Activated CD8-positive, alpha-beta memory T cell treated with anti-CD3 and anti-CD28 coated beads, Interleukin-2, amount 50 U/mL, for 1 hour (primary cell): ENCODE data around the gene NCF2.

Experiments used
- DNase-seq: peaks from one replicate; pipeline ENCODE4 v3.0.0-alpha.2; 2020; ENCODE audit errors: extremely low read depth

The NCF2 gene

DNA sequence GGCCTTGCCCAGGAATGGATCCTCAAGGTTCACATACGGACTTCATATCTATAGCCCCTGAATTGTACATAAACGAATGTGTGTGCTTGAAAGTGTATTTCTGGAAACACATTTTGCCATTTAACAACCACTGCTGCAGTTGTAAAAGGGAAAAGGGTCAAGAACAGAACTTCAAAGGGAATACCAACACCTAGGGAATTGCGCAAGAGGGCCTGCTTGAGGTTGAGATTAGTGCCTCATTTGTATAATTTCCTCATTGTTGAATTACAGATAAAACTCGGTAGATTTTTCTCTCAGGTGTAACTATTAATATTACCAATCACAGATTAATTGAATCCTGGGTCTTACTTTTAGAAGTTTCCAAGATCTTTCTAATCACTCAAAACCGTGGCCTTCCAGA lies 6.1 kb downstream of the NCF2 start:
- no peak for DNase-seq

GRCh38 chr1:183583466-183583865 lies 6.8 kb downstream of the NCF2 start:
- DNase-seq, result no peak

GRCh38 chr1:183582021-183582713 lies 8.1 kb downstream of the NCF2 start:
- DNase-seq, result no peak

GRCh38 chr1:183580281-183580682 lies 10.0 kb downstream of the NCF2 start:
- DNase-seq, result no peak

DNA sequence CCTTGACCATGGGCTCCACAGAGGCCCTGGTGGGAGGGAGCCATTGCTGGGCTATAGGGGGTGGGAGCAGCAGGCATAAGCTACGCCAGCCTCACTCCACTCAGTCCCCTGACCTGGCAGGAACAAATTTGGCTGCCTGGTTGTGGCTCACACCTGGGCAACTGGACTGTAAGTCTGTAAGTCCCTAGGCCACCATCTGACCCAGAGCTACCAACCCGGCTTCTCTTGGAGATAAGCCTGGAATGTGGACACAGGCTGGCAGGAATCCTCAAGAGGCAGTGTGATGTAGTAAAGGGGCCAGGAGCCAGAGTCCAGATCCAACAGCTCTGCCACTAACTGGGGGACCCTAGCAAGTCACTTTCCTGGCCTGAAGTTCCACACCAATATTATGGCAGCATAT lies 11.4 kb downstream of the NCF2 start:
- DNase-seq, result no peak

DNA sequence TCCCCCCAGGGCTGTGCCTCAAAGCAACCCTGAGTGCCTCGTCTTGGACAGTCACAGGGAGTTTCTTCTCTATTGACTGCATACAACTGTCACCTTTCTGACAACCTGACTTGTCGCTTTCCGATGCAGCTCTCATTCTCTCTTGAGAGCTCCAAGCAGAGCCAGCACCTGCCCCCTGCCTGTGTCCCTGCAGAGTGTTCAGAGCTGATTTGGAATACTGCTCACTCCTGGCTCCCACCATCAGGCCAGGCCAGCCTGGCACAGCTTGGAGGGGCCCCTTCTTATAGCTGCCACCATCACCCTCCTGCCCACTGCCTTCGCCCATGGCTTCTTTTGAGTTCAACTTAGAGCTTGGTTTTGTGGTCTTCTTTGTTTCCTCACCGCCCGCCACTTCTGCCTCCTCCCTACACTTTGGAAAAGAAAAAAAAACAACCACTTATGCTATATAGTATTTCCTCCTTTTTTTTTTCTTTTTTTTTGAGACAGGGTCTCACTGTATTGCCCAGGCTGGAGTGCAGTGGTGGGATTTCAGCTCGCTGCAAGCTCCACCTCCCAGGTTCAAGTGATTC lies 12.3 kb downstream of the NCF2 start:
- DNase-seq, result no peak

DNA sequence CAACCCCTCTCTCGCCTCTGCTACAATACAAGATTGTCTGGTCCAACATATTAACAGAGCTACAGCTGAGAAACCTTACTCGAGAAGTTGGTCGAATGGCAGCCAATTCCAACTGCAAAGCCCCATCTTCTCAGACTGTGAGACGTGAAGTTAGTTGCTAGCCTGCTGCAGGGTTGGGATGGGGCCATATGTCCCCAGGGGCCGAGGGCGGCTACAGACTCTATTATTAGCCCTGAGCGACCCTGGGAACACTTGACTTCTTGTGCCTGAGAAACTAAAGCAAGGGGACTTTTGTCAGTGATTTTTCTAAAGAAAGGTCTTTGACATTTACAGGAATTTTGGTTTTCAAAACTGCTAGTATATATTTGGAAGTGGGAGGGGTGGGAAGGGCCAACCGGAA lies 13.7 kb downstream of the NCF2 start:
- no peak for DNase-seq

GRCh38 chr1:183575606-183576005 lies 14.7 kb downstream of the NCF2 start:
- no peak for DNase-seq

DNA sequence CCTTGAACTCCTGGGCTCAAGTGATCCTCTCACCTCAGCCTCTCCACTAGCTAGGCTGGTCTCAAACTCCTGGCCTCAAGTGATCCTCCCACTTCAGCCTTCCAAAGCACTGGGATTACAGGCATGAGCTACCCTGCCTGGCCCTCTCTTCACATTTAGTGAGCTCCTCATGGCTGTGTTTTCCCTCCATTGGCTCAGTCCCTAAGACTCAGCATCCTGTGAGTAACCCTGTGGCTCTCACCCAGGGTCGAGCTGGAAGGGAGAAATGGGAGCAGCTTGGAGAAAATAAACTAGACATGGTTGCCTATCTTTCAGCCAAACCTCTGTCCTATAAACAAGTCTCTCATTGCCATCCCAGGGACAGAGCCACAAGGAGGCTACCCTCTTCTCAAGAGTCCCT lies 17.5 kb downstream of the NCF2 start:
- no peak for DNase-seq

DNA sequence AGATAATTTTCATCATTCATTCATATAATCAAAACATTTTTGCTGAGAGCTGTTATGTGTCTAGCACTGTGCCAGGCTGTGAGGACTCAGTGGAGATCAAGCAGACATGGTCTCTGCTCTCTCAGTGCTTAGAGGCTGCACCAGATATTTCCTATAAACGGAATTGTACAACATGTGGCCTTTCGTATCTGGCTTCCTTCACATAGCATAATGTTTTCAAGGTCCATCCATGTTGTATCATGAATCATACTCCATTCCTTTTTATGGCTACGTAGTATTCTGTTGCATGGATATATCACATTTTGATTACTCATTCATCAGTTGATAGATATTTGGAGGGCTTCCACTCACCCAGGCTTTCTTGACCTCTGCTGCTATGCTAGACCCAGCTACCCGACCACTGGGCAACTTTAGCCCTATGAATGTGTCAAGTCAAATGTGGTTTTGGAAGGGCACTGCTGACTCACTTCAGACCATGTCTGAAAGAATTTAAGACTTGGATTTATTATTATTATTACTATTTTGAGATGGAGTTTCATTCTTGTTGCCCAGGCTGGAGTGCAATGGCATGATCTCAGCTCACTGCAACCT lies 18.5 kb downstream of the NCF2 start:
- DNase-seq, result no peak

DNA sequence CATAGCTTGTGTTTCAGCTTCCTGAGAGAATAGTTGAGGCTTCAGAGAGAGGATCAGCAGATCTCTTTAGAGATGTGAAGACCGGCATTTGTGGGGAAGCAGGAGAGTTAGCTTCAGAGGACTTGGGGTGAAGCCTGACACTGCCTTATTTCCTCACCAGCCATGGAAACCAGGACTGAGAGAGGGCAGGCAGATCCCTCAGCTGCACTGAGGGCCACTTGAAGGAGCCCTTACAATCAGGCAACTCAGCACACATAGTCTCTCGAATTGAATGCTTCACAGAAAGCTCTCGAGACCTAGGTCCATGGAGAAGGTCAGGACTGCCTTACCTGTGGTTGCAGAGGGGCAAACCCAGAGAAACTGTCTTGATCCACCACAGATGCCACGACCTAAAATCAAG lies 19.8 kb downstream of the NCF2 start:
- DNase-seq, result no peak

DNA sequence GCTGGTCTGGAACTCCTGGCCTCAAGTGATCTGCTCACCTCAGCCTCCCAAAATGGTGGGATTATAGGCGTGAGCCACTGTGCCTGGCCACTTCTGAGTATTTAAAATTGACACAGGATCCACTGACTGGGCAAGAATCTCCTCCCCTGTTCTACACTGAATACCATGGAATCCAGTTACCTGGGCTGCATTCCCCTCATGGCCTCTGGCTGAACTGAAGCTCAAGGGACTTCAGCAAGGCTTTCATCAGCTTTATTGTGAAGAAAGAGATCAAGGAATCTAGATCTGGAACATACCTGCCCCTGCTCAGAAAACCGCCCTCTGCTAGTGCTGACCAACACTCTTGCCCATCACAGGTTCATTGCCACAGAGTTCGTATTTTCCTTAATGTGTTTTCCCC lies 20.5 kb downstream of the NCF2 start:
- no peak for DNase-seq

DNA sequence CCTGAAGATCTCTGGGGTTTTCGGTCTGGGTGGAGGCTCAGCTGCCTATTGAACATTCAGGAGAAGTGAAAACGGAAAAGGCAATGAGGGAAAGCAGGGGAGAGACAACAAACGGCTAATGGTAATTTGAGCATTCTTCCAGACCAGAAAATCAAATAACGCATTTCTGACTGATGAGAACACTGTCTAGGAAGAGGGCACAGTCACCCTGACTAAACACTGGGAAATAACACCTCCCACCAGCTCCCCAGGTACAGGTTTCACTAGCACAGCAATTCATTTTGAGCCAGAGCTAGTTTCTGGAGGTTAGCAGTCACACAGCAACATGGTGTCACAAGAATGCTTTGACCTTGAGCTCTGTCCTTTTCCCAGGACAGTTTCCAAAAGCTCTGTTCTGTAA lies 21.1 kb downstream of the NCF2 start:
- DNase-seq, result no peak

GRCh38 chr1:183568176-183569021 lies 21.9 kb downstream of the NCF2 start:
- DNase-seq, result no peak

- no peak for DNase-seq
Measured at GRCh38 chr1:183567584-183567983, 22.7 kb downstream of the NCF2 start.

GRCh38 chr1:183566026-183566425 lies 24.2 kb downstream of the NCF2 start:
- DNase-seq, result no peak

- no peak for DNase-seq
Measured at GRCh38 chr1:183565261-183565660, 25.0 kb downstream of the NCF2 start.

GRCh38 chr1:183562701-183563100 lies 27.6 kb downstream of the NCF2 start:
- DNase-seq, result no peak

- DNase-seq, result no peak
Measured at GRCh38 chr1:183559061-183559460, 31.2 kb downstream of the NCF2 start.

- DNase-seq, result no peak
Measured at GRCh38 chr1:183554577-183554976, 35.7 kb downstream of the NCF2 start.

DNA sequence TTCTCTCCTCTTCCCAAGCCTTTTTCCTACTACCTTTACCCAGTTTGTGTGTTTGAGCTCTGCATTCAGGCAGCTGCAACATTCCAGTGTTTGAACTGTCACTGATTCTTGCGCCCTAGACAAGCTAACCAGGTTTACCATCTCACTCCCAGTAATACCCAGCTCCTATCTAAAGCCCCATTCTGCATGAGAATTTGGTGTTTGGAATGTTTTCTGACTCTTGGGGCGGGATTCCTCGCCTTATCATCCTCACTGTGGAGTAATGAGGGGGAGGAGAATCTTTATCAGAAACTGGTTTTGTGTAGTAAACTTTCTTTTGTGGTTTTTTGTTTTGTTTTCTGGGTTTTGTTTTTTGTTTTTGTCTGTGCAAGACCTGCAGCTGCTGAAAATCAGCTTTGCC lies 36.5 kb downstream of the NCF2 start:
- no peak for DNase-seq

- DNase-seq, result no peak
Measured at GRCh38 chr1:183553331-183553730, 36.9 kb downstream of the NCF2 start.

DNA sequence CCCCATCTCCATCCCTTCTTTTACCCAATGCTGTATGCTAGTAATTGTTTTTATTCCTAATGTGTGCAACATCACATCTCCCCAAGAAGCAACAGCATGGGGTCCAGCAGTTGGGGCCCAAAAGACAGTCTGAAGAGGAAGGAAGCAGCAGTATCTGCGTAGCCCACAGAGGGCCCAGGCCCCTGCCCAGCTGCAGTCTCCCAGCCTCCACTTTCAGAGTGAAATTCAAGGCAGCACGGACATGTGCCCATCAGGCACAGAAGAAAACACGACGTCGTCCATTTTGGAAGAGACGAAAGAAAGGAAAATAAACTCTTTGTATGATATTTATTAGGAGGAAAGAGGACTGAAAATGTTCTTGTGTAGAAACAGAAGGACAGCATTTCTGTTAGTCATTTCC lies 37.4 kb downstream of the NCF2 start:
- no peak for DNase-seq
